ENCODE measurements around the gene ABCA7.

Gene ABCA7

DNA sequence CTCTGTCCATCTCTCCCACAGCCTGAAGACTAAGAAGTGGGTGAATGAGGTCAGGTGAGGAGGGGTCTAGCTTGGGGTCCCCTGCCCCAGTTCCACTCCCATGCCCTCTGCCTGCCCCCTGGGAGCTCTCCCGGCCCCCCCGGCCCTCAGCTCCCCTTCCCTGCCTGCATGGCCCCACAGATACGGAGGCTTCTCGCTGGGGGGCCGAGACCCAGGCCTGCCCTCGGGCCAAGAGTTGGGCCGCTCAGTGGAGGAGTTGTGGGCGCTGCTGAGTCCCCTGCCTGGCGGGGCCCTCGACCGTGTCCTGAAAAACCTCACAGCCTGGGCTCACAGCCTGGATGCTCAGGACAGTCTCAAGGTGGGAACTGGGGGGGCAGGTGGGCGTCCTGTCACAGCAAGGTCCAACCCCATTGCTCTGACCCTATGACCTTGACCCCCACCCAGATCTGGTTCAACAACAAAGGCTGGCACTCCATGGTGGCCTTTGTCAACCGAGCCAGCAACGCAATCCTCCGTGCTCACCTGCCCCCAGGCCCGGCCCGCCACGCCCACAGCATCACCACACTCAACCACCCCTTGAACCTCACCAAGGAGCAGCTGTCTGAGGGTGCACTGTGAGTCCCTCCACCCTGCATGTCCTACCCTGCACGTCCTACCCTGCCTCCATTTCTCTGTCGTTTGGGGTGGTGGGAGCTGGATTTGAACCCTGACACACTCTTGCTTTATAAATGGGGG, 16.1 kb downstream of the ABCA7 start:
- in situ Hi-C loops (cut with HindIII; ENCODE audit: low sequenced_read_pairs): no loop called here

DNA sequence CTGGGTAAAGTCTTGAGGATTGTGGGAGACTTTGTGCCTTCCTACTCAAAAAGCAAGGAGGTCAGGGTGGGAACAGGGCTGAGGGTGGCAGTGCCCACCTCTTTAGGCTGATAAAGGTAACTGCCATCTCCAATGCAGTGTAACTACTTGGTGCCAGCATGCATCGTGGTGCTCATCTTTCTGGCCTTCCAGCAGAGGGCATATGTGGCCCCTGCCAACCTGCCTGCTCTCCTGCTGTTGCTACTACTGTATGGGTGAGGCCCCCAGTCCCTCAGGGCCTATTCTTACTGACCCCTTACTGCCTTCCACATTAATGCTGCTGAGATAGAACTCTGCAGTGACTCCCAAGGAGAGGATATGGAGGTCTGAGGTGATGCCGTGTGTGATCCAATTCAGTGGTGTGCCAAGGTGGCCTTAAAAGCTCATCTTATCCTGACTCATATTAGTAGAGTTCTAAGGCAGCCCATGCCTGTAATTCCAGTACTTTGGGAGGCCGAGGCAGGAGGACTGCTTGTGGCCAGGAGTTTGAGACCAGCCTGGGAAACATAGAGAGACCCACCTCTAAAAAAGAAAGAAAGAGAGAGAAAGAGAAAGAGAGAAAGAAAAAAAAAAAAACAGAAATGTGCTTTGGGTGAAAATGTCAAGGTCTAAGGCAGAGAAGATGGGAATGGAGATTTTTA, 17.4 kb downstream of the ABCA7 start:
- in situ Hi-C loops (cut with HindIII; ENCODE audit: low sequenced_read_pairs): no loop called here

DNA sequence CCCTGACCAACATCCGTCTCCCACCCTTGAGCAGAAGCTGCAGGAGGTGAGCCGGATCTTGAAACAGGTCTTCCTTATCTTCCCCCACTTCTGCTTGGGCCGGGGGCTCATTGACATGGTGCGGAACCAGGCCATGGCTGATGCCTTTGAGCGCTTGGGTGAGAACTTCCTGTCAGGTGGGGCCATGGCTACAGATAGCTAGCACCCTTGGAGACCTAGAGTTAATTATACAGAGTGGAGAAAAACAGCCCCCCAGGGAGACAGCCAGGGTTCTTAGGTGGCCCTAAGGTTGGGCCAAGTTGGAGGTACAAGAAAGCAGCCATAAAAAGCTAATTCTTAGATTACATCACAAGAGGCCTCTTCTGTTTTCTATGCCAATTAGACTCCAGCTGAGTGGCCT, 18.2 kb downstream of the ABCA7 start:
- in situ Hi-C loops (cut with HindIII; ENCODE audit: low sequenced_read_pairs): no loop called here

DNA sequence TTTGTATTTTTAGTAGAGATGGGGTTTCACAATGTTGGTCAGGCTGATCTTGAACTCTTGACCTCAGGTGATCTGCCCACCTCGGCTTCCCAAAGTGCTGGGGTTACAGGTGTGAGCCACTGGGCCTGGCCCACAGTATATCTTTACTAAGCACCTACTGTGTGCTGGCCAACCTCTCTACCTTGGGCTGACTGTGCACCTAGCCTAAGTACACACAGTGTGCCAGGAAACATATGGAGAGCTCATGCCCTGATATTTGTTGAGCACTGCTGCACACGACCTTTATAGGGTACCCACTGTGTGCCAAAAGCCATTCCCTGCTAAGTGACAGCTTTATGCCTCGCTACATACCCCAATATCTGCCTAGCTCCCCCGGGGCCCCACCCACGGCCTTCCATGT, 20.8 kb downstream of the ABCA7 start:
- in situ Hi-C loops (cut with HindIII; ENCODE audit: low sequenced_read_pairs): no loop called here

DNA sequence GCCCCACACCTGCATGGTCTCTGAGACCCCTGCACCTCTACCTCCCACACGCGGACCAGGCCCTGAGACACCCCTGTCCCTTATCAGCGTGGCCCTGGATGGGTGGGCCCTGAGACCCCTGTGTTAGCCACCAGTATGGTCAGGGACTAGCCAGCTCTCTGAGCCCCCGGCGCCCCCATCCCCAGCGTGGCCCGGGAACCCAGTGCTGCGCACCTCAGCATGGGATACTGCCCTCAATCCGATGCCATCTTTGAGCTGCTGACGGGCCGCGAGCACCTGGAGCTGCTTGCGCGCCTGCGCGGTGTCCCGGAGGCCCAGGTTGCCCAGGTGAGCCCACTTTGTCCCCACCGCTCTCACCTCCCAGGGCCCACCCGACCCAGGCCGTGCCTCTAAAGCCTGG, 22.1 kb downstream of the ABCA7 start:
- in situ Hi-C loops (cut with HindIII; ENCODE audit: low sequenced_read_pairs): no loop called here

DNA sequence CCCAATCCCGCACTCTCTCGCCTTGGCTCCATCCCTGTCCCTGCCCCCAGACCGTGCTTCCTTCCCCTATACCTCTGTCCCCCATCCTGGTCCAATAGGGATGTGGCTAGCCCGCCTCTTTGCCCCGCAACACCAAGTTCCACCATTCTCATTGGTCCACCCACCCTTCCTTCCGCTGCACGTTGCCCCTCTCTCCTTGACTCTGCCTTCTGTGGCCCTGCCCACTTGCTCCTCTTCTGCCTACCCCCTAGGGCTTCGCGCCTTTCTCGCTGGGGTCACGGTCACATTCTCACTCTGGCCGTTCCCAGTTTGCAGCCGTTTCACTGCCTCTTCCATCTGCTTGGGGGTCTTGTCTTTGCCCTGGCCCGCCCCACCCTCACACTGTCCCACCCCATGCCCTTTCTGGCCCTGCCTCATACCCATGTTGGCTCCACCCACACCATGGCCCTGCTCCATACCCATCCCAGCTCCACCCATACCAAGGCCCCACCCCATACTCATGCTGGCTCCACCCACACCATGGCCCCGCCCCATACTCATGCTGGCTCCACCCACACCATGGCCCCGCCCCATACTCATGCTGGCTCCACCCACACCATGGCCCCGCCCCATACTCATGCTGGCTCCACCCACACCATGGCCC, 22.6 kb downstream of the ABCA7 start:
- in situ Hi-C loops (cut with HindIII; ENCODE audit: low sequenced_read_pairs): no loop called here

DNA sequence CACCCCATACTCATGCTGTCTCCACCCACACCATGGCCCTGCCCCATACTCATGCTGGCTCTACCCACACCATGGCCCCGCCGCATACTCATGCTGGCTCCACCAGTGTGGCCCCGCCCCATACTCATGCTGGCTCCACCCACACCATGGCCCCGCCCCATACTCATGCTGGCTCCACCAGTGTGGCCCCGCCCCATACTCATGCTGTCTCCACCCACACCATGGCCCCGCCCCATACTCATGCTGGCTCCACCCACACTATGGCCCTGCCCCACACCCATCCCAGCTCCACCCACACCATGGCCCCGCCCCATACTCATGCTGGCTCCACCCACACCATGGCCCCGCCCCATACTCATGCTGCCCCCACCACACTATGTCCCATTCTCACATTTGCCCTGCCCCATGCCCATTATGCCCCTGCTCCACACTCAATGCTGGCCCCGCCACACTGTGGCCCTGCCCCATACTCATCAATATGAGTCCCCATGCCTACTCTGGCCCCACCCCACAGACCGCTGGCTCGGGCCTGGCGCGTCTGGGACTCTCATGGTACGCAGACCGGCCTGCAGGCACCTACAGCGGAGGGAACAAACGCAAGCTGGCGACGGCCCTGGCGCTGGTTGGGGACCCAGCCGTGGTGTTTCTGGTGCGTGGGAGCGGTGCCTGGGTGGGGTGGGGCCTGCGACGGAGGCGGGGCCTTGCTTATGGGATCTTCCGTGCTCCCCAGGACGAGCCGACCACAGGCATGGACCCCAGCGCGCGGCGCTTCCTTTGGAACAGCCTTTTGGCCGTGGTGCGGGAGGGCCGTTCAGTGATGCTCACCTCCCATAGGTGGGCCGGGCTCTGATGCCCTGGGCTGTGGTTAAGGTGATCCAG, 23.4 kb downstream of the ABCA7 start:
- in situ Hi-C loops (cut with HindIII; ENCODE audit: low sequenced_read_pairs): no loop called here

DNA sequence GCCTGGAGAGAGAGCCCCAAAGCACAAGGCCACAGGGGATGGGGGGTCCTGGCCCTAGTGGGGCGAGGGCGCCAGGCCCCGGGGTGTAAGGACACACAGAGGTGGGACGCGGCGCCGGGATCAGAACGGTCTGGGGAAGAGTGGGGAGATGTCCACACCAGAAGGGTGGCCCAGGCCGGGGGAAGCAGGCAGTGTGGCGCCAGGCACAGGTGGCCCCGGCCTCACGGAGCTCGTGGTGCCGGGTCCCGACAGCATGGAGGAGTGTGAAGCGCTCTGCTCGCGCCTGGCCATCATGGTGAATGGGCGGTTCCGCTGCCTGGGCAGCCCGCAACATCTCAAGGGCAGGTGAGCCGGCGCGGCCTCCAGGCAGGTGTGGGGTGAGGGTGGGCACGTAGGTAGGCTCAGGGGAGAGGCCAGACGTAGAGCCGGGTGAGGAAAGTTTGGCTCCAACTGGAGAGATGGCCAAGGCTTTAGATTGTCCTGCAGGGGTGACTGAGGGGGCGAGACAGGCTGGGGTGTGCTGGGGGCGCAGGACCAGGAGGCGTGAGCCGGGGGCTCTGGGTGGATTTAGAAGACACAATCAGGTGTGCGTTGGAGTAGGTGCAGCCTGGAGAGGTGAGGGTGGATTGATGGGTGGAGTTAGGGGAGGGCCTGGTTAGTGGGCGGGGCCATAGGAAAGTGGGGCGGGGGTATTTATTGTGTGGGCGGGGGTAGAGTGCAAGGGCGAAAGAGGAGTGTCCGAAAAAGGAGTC, 24.2 kb downstream of the ABCA7 start:
- in situ Hi-C loops (cut with HindIII; ENCODE audit: low sequenced_read_pairs): no loop called here

DNA sequence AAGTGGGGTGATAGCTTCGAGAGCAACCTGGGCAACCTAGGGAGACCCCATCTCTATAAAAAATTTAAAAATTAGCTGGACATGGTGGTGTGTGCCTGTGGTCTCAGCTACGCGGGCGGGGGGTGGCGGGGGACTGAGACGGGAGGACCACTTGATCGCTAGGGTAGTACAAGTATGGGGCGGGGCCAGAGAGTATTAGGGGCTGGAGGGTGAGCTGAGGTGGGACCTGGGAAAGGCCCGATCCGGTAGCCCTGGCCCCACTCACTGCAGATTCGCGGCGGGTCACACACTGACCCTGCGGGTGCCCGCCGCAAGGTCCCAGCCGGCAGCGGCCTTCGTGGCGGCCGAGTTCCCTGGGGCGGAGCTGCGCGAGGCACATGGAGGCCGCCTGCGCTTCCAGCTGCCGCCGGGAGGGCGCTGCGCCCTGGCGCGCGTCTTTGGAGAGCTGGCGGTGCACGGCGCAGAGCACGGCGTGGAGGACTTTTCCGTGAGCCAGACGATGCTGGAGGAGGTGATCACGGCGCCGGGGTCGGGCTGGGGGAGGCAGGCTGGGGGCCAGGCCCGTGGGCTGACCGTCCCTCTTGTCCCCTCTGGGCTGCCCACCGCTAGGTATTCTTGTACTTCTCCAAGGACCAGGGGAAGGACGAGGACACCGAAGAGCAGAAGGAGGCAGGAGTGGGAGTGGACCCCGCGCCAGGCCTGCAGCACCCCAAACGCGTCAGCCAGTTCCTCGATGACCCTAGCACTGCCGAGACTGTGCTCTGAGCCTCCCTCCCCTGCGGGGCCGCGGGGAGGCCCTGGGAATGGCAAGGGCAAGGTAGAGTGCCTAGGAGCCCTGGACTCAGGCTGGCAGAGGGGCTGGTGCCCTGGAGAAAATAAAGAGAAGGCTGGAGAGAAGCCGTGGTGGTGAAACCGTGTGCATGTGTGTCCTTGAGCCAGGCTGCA, 25.0 kb downstream of the ABCA7 start:
- in situ Hi-C loops (cut with HindIII; ENCODE audit: low sequenced_read_pairs): no loop called here

DNA sequence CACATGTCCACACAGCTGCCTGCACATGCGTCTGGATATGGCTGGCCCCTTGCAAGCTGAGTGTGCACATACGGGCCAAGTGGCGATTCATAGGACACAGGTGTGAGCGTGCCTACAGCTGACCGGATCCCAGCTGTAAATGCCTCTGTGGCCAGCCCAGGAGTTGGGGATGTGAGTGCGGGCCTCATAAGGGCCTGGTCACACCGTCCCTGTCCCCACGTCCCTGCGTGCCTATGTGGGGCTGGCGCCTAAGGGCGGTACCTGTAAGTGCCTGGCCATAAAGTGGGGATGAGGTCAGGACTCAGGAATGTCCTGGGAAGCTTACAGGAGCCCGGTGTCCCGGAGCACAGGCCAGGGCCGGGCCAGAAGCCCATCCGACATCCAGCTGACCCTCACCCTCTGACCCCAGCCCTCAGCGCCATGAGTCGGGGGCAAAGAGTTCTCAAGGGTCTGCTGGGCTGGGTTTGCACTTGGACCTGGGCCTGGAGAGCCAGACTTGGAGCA, 25.8 kb downstream of the ABCA7 start:
- in situ Hi-C loops (cut with HindIII; ENCODE audit: low sequenced_read_pairs): no loop called here

DNA sequence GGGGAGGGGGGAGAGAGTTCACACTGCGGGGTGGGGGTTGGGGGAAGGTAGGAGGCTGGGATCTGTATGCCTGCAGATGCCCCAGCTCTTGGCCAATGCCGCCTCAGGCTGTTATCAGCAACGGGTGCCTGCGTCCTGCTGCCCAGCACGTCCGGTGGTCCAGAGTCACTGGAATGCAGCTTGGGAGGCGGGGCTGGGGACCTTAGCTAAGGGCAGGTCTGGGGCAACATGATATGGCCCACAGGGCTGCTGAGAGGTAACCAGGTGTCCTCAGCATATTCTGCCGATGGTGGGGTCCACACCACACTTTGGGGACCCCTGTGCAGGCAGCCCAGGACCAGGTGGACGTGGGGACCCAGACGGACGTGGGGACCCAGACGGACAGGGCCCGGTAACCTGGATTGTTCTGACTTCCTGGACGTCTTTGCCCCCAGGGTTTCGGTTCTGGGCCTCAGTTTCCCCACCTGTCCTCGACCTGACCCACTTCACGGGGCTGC, 26.4 kb downstream of the ABCA7 start:
- in situ Hi-C loops (cut with HindIII; ENCODE audit: low sequenced_read_pairs): no loop called here

DNA sequence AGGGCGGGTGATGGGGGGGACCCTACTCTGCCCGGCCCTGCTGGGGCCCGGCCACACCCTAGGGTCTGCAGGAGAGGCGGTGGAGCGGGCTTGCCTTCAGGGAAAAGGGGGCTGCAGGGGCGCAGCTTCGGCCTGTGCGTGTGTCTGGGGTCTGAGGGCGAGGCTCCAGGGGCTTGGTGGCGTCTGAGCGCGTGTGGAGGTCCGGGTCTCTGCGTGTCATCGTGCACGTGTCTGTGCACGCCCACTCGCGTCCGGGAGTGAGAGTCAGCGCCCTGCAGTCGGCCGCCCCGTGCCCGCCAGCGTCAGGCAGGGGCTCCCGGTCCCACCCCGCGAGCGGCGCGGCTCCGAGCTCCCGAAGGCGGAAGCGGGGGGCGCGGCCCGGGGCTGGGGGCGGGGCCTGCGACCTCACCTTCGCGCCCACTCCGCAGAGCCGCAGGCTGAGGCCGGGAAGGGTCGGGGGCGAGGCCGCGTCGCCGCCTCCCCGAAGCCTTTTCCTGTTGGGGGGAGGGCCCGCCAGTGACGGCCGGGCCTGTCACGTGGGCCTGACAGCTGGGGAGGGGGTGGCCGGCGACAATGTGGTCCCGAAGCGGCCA, 26.9 kb downstream of the ABCA7 start, which contains the start of gene ARHGAP45:
Gene ARHGAP45, plus strand, starts transcription at position 420 of the 593 bp plus-strand sequence. CDS start 239 bp downstream, outside the sequence.
- in situ Hi-C loops (cut with HindIII; ENCODE audit: low sequenced_read_pairs): no loop called here

DNA sequence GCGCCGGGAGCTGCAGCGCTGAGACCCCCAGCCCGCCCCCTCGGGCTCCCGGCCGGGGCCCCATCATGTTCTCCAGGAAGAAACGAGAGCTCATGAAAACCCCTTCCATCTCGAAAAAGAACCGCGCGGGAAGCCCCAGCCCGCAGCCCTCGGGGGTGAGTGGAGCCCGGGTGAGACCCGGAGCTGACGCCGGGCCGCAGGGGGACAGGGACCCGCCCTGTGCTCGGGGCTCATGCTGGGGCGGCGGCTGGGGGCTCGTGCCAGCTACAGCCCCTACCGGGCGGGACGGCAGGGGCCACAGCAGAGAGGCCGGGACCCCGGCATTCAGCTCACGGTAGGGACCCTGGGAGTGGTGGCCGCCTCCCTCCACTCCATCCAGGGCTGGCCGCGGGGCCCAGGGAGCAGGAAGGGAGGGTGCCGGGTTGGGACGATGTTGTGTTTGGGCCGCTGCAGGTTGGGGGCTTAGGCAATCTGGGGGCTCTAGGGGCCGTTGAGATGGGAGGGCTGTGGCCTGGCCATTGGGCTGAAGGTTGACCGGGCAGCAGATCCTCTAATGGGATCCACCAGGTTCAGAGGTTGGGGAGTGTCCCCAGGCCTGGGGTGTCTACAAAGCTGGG, 27.5 kb downstream of the ABCA7 start:
- in situ Hi-C loops (cut with HindIII; ENCODE audit: low sequenced_read_pairs): no loop called here

DNA sequence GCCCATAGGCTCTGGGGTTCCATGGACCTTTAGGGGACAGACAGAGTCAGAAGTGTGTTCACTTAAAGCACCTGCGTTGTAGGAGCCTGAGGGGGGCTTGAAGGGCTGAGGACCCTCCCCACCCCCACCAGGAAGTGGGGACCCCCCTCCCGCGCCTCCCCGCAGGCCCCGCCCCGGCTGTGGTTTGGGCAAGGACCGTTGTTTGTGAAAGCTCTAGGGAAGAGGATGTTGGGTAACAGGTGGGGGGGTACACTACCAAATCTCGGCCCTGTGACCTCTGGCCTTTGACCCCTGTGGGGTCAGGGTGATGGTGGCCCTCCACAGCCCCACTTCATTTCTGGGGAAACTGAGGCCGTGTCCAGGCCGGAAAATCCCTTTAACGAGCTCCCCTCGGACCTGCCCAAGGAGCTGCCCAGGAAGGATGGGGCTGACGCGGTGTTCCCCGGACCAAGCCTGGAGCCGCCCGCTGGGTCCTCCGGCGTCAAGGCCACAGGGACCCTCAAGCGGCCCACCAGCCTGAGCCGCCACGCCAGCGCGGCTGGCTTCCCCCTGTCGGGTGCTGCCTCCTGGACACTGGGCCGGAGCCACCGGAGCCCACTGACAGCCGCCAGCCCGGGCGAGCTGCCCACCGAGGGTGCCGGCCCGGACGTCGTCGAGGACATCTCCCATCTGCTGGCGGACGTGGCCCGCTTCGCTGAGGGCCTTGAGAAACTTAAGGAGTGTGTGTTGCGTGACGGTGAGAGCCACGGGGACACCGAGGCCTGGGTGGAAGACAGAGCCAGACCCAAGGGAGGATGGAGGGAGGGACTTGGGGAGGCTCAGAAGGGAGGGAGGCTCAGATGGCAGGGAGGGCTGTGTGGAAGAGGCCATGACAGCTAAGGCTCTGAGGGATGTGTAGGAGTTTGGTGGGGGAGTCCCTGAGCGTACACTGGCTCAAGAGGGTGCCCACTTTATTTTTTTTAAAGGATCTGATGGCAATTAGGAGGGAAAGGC, 28.4 kb downstream of the ABCA7 start:
- in situ Hi-C loops (cut with HindIII; ENCODE audit: low sequenced_read_pairs): no loop called here

DNA sequence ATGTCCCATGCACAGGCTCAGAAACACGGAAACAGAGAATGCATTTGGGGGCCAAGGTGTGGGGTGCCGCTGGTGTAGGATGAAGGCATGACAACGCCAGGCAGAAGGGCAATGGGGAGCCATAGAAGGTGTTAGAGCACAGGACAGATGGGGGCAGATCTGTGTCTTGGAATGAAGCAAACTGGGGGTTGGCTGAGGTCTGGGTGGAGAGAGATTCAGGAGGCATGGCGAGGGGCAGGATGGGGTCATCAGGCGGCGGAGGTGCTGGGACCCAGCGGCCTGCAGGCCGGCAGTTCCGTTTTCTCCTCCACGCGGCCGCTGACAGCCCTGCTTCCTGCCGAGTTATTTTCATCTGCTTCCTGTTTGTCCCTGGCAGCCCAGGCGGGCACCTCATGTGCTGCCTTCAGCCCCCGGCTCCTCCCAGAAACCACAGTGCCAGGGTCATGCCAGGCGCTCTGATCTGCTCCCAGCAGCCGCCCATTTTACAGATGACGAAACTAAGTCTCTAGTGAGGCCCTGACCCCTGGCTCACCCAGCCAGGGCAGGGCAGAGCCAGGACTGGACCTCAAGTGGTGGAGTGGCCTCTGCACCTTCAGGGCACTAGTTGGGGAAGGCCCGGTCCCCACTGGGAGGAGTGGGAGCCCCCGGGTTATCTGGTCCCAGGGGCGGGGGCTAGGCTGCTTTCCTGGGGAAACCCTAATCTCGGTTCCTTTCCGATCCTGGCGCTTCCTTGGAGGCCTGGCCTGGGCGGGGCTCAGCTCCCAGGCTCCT, 29.3 kb downstream of the ABCA7 start:
- in situ Hi-C loops (cut with HindIII; ENCODE audit: low sequenced_read_pairs): no loop called here

DNA sequence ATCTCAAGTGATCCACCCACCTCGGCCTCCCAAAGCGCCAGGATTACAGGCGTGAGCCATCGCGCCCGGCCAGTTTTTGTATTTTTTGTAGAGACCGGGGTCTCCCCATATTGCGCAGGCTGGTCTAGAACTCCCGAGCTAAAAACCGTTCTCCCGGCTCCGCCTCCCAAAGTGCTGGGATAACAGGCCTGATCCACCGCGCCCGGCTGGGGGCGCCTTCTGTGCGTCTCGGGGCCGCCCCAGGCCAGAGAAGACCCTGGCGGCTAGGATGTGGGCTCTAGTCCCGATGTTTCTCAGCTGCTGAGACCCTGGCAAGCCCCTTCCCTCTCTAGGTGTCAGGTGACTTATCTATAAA, 30.6 kb downstream of the ABCA7 start:
- in situ Hi-C loops (cut with HindIII; ENCODE audit: low sequenced_read_pairs): no loop called here
